OCI-LY7 (cell line): Measurements from ENCODE around the gene SPOCK1. TPM values are rescaled to one million over a fixed set of nuclear protein-coding genes. Genes with fewer than 3 reads are reported as not detected.

Experiments used
- BruUV-seq: library from RNA; stranded (reverse); fragments of 400-500 nt; replicated peaks from 2 replicates; lab custom pipeline; 2021; lab: Mats Ljungman, UMichigan
- CTCF ChIA-PET: fragments of 300-600 bp; sonication (Branson Sonifier 250); formaldehyde crosslinking; loops from one replicate; lab custom pipeline; 2022; ENCODE audit warnings: antibody characterized with exemption; ENCODE audit not compliant: unreplicated experiment; lab: Charles Lee
- POLR2A ChIA-PET: fragments of 300-600 bp; sonication (Branson Sonifier 250); formaldehyde crosslinking; loops from one replicate; lab custom pipeline; 2022; ENCODE audit warnings: antibody characterized with exemption; lab: Charles Lee
- DNase-seq: peaks from one replicate; pipeline ENCODE4 v3.0.0-alpha.2; 2015; ENCODE audit warnings: low spot score
- H2AFZ ChIP-seq: fragments of 200-600 bp; sonication (generic), shearing (Covaris generic); 2 replicates; pipeline ENCODE4 v1.6.1; 2014; ENCODE audit warnings: mild to moderate bottlenecking, antibody characterized with exemption, low read length, moderate library complexity
- H3K27ac ChIP-seq: fragments of 200-600 bp; sonication (generic); 2 replicates; pipeline ENCODE4 v1.5.1; 2014; ENCODE audit warnings: mixed run types, low read depth, mild to moderate bottlenecking, moderate library complexity, low read length, inconsistent platforms; ENCODE audit not compliant: poor library complexity, severe bottlenecking
- H3K36me3 ChIP-seq: fragments of 200-600 bp; sonication (generic); 2 replicates; pipeline ENCODE4 v1.6.1; 2014; ENCODE audit warnings: mild to moderate bottlenecking, antibody characterized with exemption, low read length, moderate library complexity, mixed read lengths; ENCODE audit not compliant: insufficient read depth
- H3K4me1 ChIP-seq: fragments of 200-600 bp; sonication (generic); 2 replicates; pipeline ENCODE4 v1.5.1; 2014; ENCODE audit warnings: mild to moderate bottlenecking, low read length; ENCODE audit not compliant: insufficient read depth, poor library complexity, severe bottlenecking
- H3K4me2 ChIP-seq: fragments of 200-600 bp; sonication (generic); 2 replicates; pipeline ENCODE4 v1.6.1; 2014; ENCODE audit warnings: mild to moderate bottlenecking, low read length
- H3K4me3 ChIP-seq: fragments of 200-600 bp; sonication (generic); 2 replicates; pipeline ENCODE4 v1.5.1; 2014; ENCODE audit warnings: mild to moderate bottlenecking, low read depth, low read length; ENCODE audit not compliant: poor library complexity, severe bottlenecking
- H3K79me2 ChIP-seq: fragments of 200-600 bp; sonication (generic); 2 replicates; pipeline ENCODE4 v1.6.1; 2016; ENCODE audit warnings: low read depth, mild to moderate bottlenecking, low read length, moderate library complexity, mixed read lengths; ENCODE audit not compliant: insufficient read depth
- H3K9me2 ChIP-seq: fragments of 200-600 bp; sonication (generic); 2 replicates; pipeline ENCODE4 v1.6.1; 2016; ENCODE audit warnings: mild to moderate bottlenecking, low read length, mixed read lengths; ENCODE audit not compliant: insufficient read depth
- H3K9me3 ChIP-seq: fragments of 200-600 bp; sonication (generic); 2 replicates; pipeline ENCODE4 v1.6.1; 2014; ENCODE audit warnings: mild to moderate bottlenecking, mixed run types, low read length, mixed read lengths
- H4K20me1 ChIP-seq: fragments of 200-600 bp; sonication (generic); 2 replicates; pipeline ENCODE4 v1.6.1; 2014; ENCODE audit warnings: mild to moderate bottlenecking, antibody characterized with exemption, low read length, moderate library complexity, mixed read lengths; ENCODE audit not compliant: insufficient read depth
- CTCF ChIP-seq: fragments of 200-600 bp; sonication (generic); conservative IDR thresholded peaks from 2 replicates; pipeline ENCODE4 v1.5.1; 2014; ENCODE audit warnings: mild to moderate bottlenecking, antibody characterized with exemption, low read length, moderate library complexity, mixed read lengths
- EZH2phosphoT487 ChIP-seq: fragments of 200-600 bp; sonication (generic); IDR thresholded peaks from 2 replicates; pipeline ENCODE4 v1.6.1; 2018; ENCODE audit warnings: low read depth, borderline replicate concordance, mild to moderate bottlenecking, mixed run types, antibody characterized with exemption, low read length, moderate library complexity, mixed read lengths
- intact Hi-C: fragments of 100-400 bp; cut with micrococcal nuclease; formaldehyde crosslinking; loops from one replicate; pipeline ENCODE4 v1.10.0; 2022; ENCODE audit not compliant: unreplicated experiment
- total RNA-seq, 2 experiments: library from RNA; depleted of rRNA in 1 of 2; stranded (reverse); fragments of >200 nt in 1 of 2; shearing (Covaris generic) in 1 of 2; gene quantifications; 2 replicates each; pipeline ENCODE4 v1.2.3, GENCODE V29; 2014 to 2022

The SPOCK1 gene
- total RNA-seq, 2 experiments from 2014 or later: 0.29 to 1.5 TPM

- no peaks in the 10 kb centered on the region for H3K9me3 ChIP-seq
- no peak overlapping the region for H2AFZ ChIP-seq
- TF ChIP-seq EZH2phosphoT487 (no peak), CTCF (no peak)
- no peaks in the 10 kb centered on the region for H3K9me2 ChIP-seq
- no peak overlapping the region for H3K4me2 ChIP-seq
- ChIA-PET POLR2A (interaction anchor here (0.6 to 4.2 kb wide), 3 partner anchors 9 to 40 kb away, joined by 3 to 13 read pairs (median 3); no protein-coding TSS in a partner anchor), CTCF (no interaction called here)
- H4K20me1 ChIP-seq: no peaks in the 10 kb centered on the region
- H3K36me3 ChIP-seq: no peaks in the 10 kb centered on the region
- H3K4me3 ChIP-seq: no peak overlapping the region
- intact Hi-C loops: no loop called here
- no TSS peak for BruUV-seq
- no peaks in the 10 kb centered on the region for H3K79me2 ChIP-seq
- no peaks in the 10 kb centered on the region for H3K4me1 ChIP-seq
- H3K27ac ChIP-seq: no peak overlapping the region
- no peak for DNase-seq
Measured at GRCh38 chr5:137205231-137206027, 293.7 kb downstream of the SPOCK1 start.

GRCh38 chr5:137203011-137203632 is 296.0 kb downstream of the SPOCK1 start:
- Histone ChIP-seq H3K9me3 (no peaks in the 10 kb centered on the region), H3K36me3 (no peaks in the 10 kb centered on the region), H3K79me2 (no peaks in the 10 kb centered on the region), H3K4me1 (no peaks in the 10 kb centered on the region), H3K4me2 (no peak overlapping the region), H4K20me1 (no peaks in the 10 kb centered on the region), H3K27ac (no peak overlapping the region), H3K9me2 (no peaks in the 10 kb centered on the region), H2AFZ (no peak overlapping the region), H3K4me3 (no peak overlapping the region)
- no peak for TF ChIP-seq CTCF
- TF ChIP-seq EZH2phosphoT487: no peak
- ChIA-PET POLR2A (interaction anchor here (0.8 to 4.2 kb wide), 2 partner anchors 10 to 16 kb away, joined by 3 to 13 read pairs; no protein-coding TSS in a partner anchor), CTCF (interaction anchor here (1.4 kb wide), 1 partner anchor 10 kb away, joined by 3 read pairs; no protein-coding TSS in a partner anchor)
- intact Hi-C loops: no loop called here
- DNase-seq: no peak
- no TSS peak for BruUV-seq
